ENCODE measurements around the gene PPP2R2C.

DNA sequence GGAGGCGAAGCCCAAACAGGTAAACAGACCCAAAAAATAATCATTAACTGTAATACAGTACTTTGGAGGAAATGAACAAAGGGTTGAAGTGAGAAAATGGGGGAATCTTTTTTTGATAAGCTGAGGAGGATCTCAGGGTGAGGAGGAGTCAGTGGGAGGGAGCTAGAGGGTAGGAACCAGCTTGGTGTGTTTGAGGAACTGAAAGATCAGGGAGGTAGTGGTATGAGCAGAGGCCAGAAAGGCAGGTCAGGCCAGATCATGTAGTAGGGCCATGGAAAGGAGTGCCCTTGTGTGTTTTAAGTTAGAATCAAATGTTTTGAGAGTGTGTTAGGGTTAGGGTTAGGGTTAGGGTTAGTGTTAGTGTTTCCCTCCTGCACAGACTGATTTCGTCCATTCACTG, 48.8 kb downstream of the PPP2R2C start:
- TF ChIP-seq, protein P1, sequence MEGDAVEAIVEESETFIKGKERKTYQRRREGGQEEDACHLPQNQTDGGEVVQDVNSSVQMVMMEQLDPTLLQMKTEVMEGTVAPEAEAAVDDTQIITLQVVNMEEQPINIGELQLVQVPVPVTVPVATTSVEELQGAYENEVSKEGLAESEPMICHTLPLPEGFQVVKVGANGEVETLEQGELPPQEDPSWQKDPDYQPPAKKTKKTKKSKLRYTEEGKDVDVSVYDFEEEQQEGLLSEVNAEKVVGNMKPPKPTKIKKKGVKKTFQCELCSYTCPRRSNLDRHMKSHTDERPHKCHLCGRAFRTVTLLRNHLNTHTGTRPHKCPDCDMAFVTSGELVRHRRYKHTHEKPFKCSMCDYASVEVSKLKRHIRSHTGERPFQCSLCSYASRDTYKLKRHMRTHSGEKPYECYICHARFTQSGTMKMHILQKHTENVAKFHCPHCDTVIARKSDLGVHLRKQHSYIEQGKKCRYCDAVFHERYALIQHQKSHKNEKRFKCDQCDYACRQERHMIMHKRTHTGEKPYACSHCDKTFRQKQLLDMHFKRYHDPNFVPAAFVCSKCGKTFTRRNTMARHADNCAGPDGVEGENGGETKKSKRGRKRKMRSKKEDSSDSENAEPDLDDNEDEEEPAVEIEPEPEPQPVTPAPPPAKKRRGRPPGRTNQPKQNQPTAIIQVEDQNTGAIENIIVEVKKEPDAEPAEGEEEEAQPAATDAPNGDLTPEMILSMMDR (conservative IDR thresholded peaks at IDR 0.05; ENCODE audit: low read depth, low read length) = no peak
- no peak for TF ChIP-seq EZH2 (IDR thresholded peaks at IDR 0.05; ENCODE audit: low read length, unreplicated experiment)
- TF ChIP-seq EZH2phosphoT487 (IDR thresholded peaks at IDR 0.05; ENCODE audit: borderline replicate concordance, low read length) = no peak

Data from PC-3 (cell line).